Measurements from ENCODE around the gene ABL2. TPM values are rescaled to one million over a fixed set of nuclear protein-coding genes. Genes with fewer than 3 reads are reported as not detected.
"Not testable (repeated sequence)": the region's sequence is repeated elsewhere in the genome, so short reads cannot be mapped to it uniquely, and the experiment has no call there.

ABL2 gene
- 10 to 100 TPM; 11.5 to 22.9 TPM for total RNA-seq
- polyA plus RNA-seq (ENCODE audit: insufficient read length in 2 of 2) = 10 to 100 TPM; 11.4 to 13.6 TPM
- long read RNA-seq, donor 1, partial matches to known transcripts = 0 of 1 reads
- long read RNA-seq, donor 1, other reads (novel, unspliced or antisense) = 0 of 1 reads
- long read RNA-seq, donor 2, full-length matches to known transcripts = 2 of 2 reads
- long read RNA-seq, donor 2, partial matches to known transcripts = 0 of 2 reads
- long read RNA-seq, donor 2, other reads (novel, unspliced or antisense) = 0 of 2 reads
- long read RNA-seq, donor 3 = 0 reads
- long read RNA-seq, donor 4 = 0 reads

- H3K4me1 ChIP-seq (ENCODE audit: control insufficient read depth, insufficient read depth, low read length) = peaks cover 3% of the 10 kb centered on the region
- no peaks in the 10 kb centered on the region for H3K9me3 ChIP-seq (ENCODE audit: control insufficient read depth, insufficient read depth, low read length)
- 0% methylated on average over 55 of the region's 94 CpGs for WGBS (ENCODE audit: insufficient coverage)
- H3K36me3 ChIP-seq (ENCODE audit: control insufficient read depth, insufficient read depth, low read length) = peaks cover 4% of the 10 kb centered on the region
- H3K27me3 ChIP-seq (ENCODE audit: control insufficient read depth, insufficient read depth, low read length) = no peaks in the 10 kb centered on the region
- H3K4me3 ChIP-seq (ENCODE audit: low read depth, low read length) = peak within 1 kb of the TSS; percentile 70
- H3K27ac ChIP-seq (ENCODE audit: low read depth, low read length) = peak within 1 kb of the TSS; percentile 64
- DNase-seq (ENCODE audit: low read depth in 4 of 6, low spot score in 6 of 6) = peak in 4 of 6 donors; percentile 44 to 89 (median 70)
Observed at GRCh38 chr1:179229214-179230140, at the start of gene ABL2. Gene ABL2, minus strand, starts transcription at chr1:179229677. Its CDS starts 280 bp downstream, at chr1:179229397.

- no peaks in the 10 kb centered on the region for H3K27me3 ChIP-seq (ENCODE audit: control insufficient read depth, insufficient read depth, low read length)
- DNase-seq (ENCODE audit: low read depth in 4 of 6, low spot score in 6 of 6) = no peak
- no peaks in the 10 kb centered on the region for H3K36me3 ChIP-seq (ENCODE audit: control insufficient read depth, insufficient read depth, low read length)
- H3K27ac ChIP-seq (ENCODE audit: low read depth, low read length) = no peak overlapping the region
- no peaks in the 10 kb centered on the region for H3K4me1 ChIP-seq (ENCODE audit: control insufficient read depth, insufficient read depth, low read length)
- 100% methylated on average over 1 of the region's 5 CpGs for WGBS (ENCODE audit: insufficient coverage)
- H3K9me3 ChIP-seq (ENCODE audit: control insufficient read depth, insufficient read depth, low read length) = peaks cover 2% of the 10 kb centered on the region
- no peak overlapping the region for H3K4me3 ChIP-seq (ENCODE audit: low read depth, low read length)
Observed at GRCh38 chr1:179278920-179279319, 49.4 kb upstream of the ABL2 start.

- WGBS (ENCODE audit: insufficient coverage) = no CpG with 5 or more reads among the region's 5 CpGs
- H3K36me3 ChIP-seq (ENCODE audit: control insufficient read depth, insufficient read depth, low read length); H3K4me1 ChIP-seq (ENCODE audit: control insufficient read depth, insufficient read depth, low read length); DNase-seq (ENCODE audit: low read depth in 4 of 6, low spot score in 6 of 6); H3K4me3 ChIP-seq (ENCODE audit: low read depth, low read length); H3K27ac ChIP-seq (ENCODE audit: low read depth, low read length); H3K9me3 ChIP-seq (ENCODE audit: control insufficient read depth, insufficient read depth, low read length); H3K27me3 ChIP-seq (ENCODE audit: control insufficient read depth, insufficient read depth, low read length): not testable (repeated sequence)
Observed at GRCh38 chr1:179274424-179274823, 44.9 kb upstream of the ABL2 start.

GRCh38 chr1:179269071-179269470 lies 39.6 kb upstream of the ABL2 start:
- Histone ChIP-seq H3K36me3 (ENCODE audit: control insufficient read depth, insufficient read depth, low read length) (no peaks in the 10 kb centered on the region), H3K4me1 (ENCODE audit: control insufficient read depth, insufficient read depth, low read length) (no peaks in the 10 kb centered on the region), H3K9me3 (ENCODE audit: control insufficient read depth, insufficient read depth, low read length) (no peaks in the 10 kb centered on the region), H3K4me3 (ENCODE audit: low read depth, low read length) (no peak overlapping the region), H3K27me3 (ENCODE audit: control insufficient read depth, insufficient read depth, low read length) (no peaks in the 10 kb centered on the region), H3K27ac (ENCODE audit: low read depth, low read length) (no peak overlapping the region)
- no peak for DNase-seq (ENCODE audit: low read depth in 4 of 6, low spot score in 6 of 6)

- no peak for DNase-seq (ENCODE audit: low read depth in 4 of 6, low spot score in 6 of 6)
- WGBS (ENCODE audit: insufficient coverage) = 83% methylated on average over 1 of the region's 3 CpGs
Observed at GRCh38 chr1:179264507-179264906, 35.0 kb upstream of the ABL2 start.

GRCh38 chr1:179263121-179263520 lies 33.6 kb upstream of the ABL2 start:
- no peaks in the 10 kb centered on the region for H3K9me3 ChIP-seq (ENCODE audit: control insufficient read depth, insufficient read depth, low read length)
- no peak overlapping the region for H3K4me3 ChIP-seq (ENCODE audit: low read depth, low read length)
- no peak overlapping the region for H3K27ac ChIP-seq (ENCODE audit: low read depth, low read length)
- H3K4me1 ChIP-seq (ENCODE audit: control insufficient read depth, insufficient read depth, low read length) = no peaks in the 10 kb centered on the region
- DNase-seq (ENCODE audit: low read depth in 4 of 6, low spot score in 6 of 6) = no peak
- no peaks in the 10 kb centered on the region for H3K27me3 ChIP-seq (ENCODE audit: control insufficient read depth, insufficient read depth, low read length)
- H3K36me3 ChIP-seq (ENCODE audit: control insufficient read depth, insufficient read depth, low read length) = no peaks in the 10 kb centered on the region

More at GRCh38 chr1:179264507-179264906, 35.0 kb upstream of the ABL2 start:
- Histone ChIP-seq H3K4me3 (ENCODE audit: low read depth, low read length) (no peak overlapping the region), H3K27ac (ENCODE audit: low read depth, low read length) (no peak overlapping the region), H3K36me3 (ENCODE audit: control insufficient read depth, insufficient read depth, low read length) (no peaks in the 10 kb centered on the region), H3K27me3 (ENCODE audit: control insufficient read depth, insufficient read depth, low read length) (no peaks in the 10 kb centered on the region), H3K9me3 (ENCODE audit: control insufficient read depth, insufficient read depth, low read length) (no peaks in the 10 kb centered on the region), H3K4me1 (ENCODE audit: control insufficient read depth, insufficient read depth, low read length) (no peaks in the 10 kb centered on the region)

- DNase-seq (ENCODE audit: low read depth in 4 of 6, low spot score in 6 of 6) = no peak
- no peaks in the 10 kb centered on the region for H3K4me1 ChIP-seq (ENCODE audit: control insufficient read depth, insufficient read depth, low read length)
- H3K9me3 ChIP-seq (ENCODE audit: control insufficient read depth, insufficient read depth, low read length) = no peaks in the 10 kb centered on the region
- H3K36me3 ChIP-seq (ENCODE audit: control insufficient read depth, insufficient read depth, low read length) = no peaks in the 10 kb centered on the region
- no peak overlapping the region for H3K27ac ChIP-seq (ENCODE audit: low read depth, low read length)
- no peaks in the 10 kb centered on the region for H3K27me3 ChIP-seq (ENCODE audit: control insufficient read depth, insufficient read depth, low read length)
- H3K4me3 ChIP-seq (ENCODE audit: low read depth, low read length) = no peak overlapping the region
- no CpG with 5 or more reads among the region's 1 CpG for WGBS (ENCODE audit: insufficient coverage)
Observed at GRCh38 chr1:179262183-179262582, 32.7 kb upstream of the ABL2 start.

- no peak for DNase-seq (ENCODE audit: low read depth in 4 of 6, low spot score in 6 of 6)
- Histone ChIP-seq H3K4me1 (ENCODE audit: control insufficient read depth, insufficient read depth, low read length) (no peaks in the 10 kb centered on the region), H3K27ac (ENCODE audit: low read depth, low read length) (no peak overlapping the region), H3K4me3 (ENCODE audit: low read depth, low read length) (no peak overlapping the region), H3K36me3 (ENCODE audit: control insufficient read depth, insufficient read depth, low read length) (no peaks in the 10 kb centered on the region), H3K9me3 (ENCODE audit: control insufficient read depth, insufficient read depth, low read length) (no peaks in the 10 kb centered on the region), H3K27me3 (ENCODE audit: control insufficient read depth, insufficient read depth, low read length) (no peaks in the 10 kb centered on the region)
- 83% methylated on average over 5 of the region's 8 CpGs for WGBS (ENCODE audit: insufficient coverage)
Observed at GRCh38 chr1:179253286-179253972, 24.0 kb upstream of the ABL2 start.

- no peak overlapping the region for H3K4me3 ChIP-seq (ENCODE audit: low read depth, low read length)
- 85% methylated on average over 4 of the region's 4 CpGs for WGBS (ENCODE audit: insufficient coverage)
- H3K27ac ChIP-seq (ENCODE audit: low read depth, low read length) = no peak overlapping the region
- H3K9me3 ChIP-seq (ENCODE audit: control insufficient read depth, insufficient read depth, low read length) = no peaks in the 10 kb centered on the region
- no peaks in the 10 kb centered on the region for H3K36me3 ChIP-seq (ENCODE audit: control insufficient read depth, insufficient read depth, low read length)
- DNase-seq (ENCODE audit: low read depth in 4 of 6, low spot score in 6 of 6) = no peak
- H3K4me1 ChIP-seq (ENCODE audit: control insufficient read depth, insufficient read depth, low read length) = no peaks in the 10 kb centered on the region
- no peaks in the 10 kb centered on the region for H3K27me3 ChIP-seq (ENCODE audit: control insufficient read depth, insufficient read depth, low read length)
Observed at GRCh38 chr1:179252606-179253005, 23.1 kb upstream of the ABL2 start.

Measured in spinal cord (tissue), 10 donors.